Chondrocyte (in vitro differentiated cells): ENCODE results near the gene FYCO1. TPM values are rescaled to one million over a fixed set of nuclear protein-coding genes. Genes with fewer than 3 reads are reported as not detected.

Experiments
- DNase-seq: peaks from one replicate; pipeline ENCODE4 v3.0.0; 2021; ENCODE audit warnings: mixed read lengths, low spot score
- H3K27ac Mint-ChIP-seq: one replicate; pipeline ENCODE4 v1.8.0; 2021; ENCODE audit warnings: mild to moderate bottlenecking, moderate library complexity, mixed read lengths; ENCODE audit not compliant: unreplicated experiment
- H3K27me3 Mint-ChIP-seq: 2 replicates; pipeline ENCODE4 v1.8.0; 2021; ENCODE audit warnings: low read depth, mixed read lengths
- H3K36me3 Mint-ChIP-seq: 2 replicates; pipeline ENCODE4 v1.8.0; 2021; ENCODE audit warnings: low read depth, mixed read lengths
- H3K4me1 Mint-ChIP-seq: 2 replicates; pipeline ENCODE4 v1.8.0; 2021; ENCODE audit warnings: low read depth, mild to moderate bottlenecking, mixed read lengths
- H3K4me3 Mint-ChIP-seq: one replicate; pipeline ENCODE4 v1.8.0; 2021; ENCODE audit warnings: mild to moderate bottlenecking, moderate library complexity, mixed read lengths; ENCODE audit not compliant: unreplicated experiment
- H3K9me3 Mint-ChIP-seq: 2 replicates; pipeline ENCODE4 v1.8.0; 2021; ENCODE audit warnings: low read depth, mixed read lengths
- CTCF ChIP-seq: fragments of 200-600 bp; sonication (generic); IDR thresholded peaks from 2 replicates; pipeline ENCODE4 v1.5.0; 2021; ENCODE audit warnings: antibody characterized with exemption, mild to moderate bottlenecking, moderate library complexity
- total RNA-seq: library from RNA; stranded (reverse); gene quantifications from 3 replicates; pipeline ENCODE4 v1.2.1, GENCODE V29; 2021

FYCO1 gene
- total RNA-seq, 1 donor from 2014 or later, result 31.6 TPM

GRCh38 chr3:45955706-45956105 is 39.9 kb downstream of the FYCO1 start:
- no peaks in the 10 kb centered on the region for H3K27me3 Mint-ChIP-seq
- DNase-seq, result no peak
- no peak for TF ChIP-seq CTCF
- peaks cover under 1% of the 10 kb centered on the region for H3K9me3 Mint-ChIP-seq
- H3K4me3 Mint-ChIP-seq, result no peak overlapping the region
- no peak overlapping the region for H3K27ac Mint-ChIP-seq
- H3K4me1 Mint-ChIP-seq, result peaks cover 6% of the 10 kb centered on the region
- H3K36me3 Mint-ChIP-seq, result peaks cover 52% of the 10 kb centered on the region

- no peak for DNase-seq
- Mint-ChIP-seq H3K9me3 (no peaks in the 10 kb centered on the region), H3K4me3 (no peak overlapping the region), H3K27me3 (no peaks in the 10 kb centered on the region), H3K4me1 (peaks cover 6% of the 10 kb centered on the region), H3K27ac (no peak overlapping the region), H3K36me3 (peaks cover 51% of the 10 kb centered on the region)
- no peak for TF ChIP-seq CTCF
Observed at GRCh38 chr3:45955017-45955647, 40.5 kb downstream of the FYCO1 start.

- Mint-ChIP-seq H3K4me3 (no peak overlapping the region), H3K4me1 (peaks cover 6% of the 10 kb centered on the region), H3K27me3 (no peaks in the 10 kb centered on the region), H3K9me3 (no peaks in the 10 kb centered on the region), H3K27ac (no peak overlapping the region), H3K36me3 (peaks cover 47% of the 10 kb centered on the region)
- TF ChIP-seq CTCF, result no peak
- no peak for DNase-seq
Observed at GRCh38 chr3:45954306-45954705, 41.3 kb downstream of the FYCO1 start.

- Mint-ChIP-seq H3K4me1 (peaks cover 6% of the 10 kb centered on the region), H3K9me3 (no peaks in the 10 kb centered on the region), H3K36me3 (peaks cover 43% of the 10 kb centered on the region), H3K4me3 (no peak overlapping the region), H3K27me3 (no peaks in the 10 kb centered on the region), H3K27ac (no peak overlapping the region)
- DNase-seq, result no peak
- no peak for TF ChIP-seq CTCF
Observed at GRCh38 chr3:45953536-45953935, 42.1 kb downstream of the FYCO1 start.

GRCh38 chr3:45952456-45952855 is 43.2 kb downstream of the FYCO1 start:
- Mint-ChIP-seq H3K9me3 (no peaks in the 10 kb centered on the region), H3K4me3 (no peak overlapping the region), H3K36me3 (peaks cover 42% of the 10 kb centered on the region), H3K27me3 (no peaks in the 10 kb centered on the region), H3K4me1 (peaks cover 6% of the 10 kb centered on the region), H3K27ac (no peak overlapping the region)
- DNase-seq, result no peak
- no peak for TF ChIP-seq CTCF
